ENCODE measurements around the gene TGFBR3L. TPM values are rescaled to one million over a fixed set of nuclear protein-coding genes. Genes with fewer than 3 reads are reported as not detected.

The TGFBR3L gene
- total and polyA plus RNA-seq, 2 of the 13 experiments (the other 11 are each of a cell fraction or from before 2014, with no cell fraction given) = 0.20 to 1.0 TPM

DNA sequence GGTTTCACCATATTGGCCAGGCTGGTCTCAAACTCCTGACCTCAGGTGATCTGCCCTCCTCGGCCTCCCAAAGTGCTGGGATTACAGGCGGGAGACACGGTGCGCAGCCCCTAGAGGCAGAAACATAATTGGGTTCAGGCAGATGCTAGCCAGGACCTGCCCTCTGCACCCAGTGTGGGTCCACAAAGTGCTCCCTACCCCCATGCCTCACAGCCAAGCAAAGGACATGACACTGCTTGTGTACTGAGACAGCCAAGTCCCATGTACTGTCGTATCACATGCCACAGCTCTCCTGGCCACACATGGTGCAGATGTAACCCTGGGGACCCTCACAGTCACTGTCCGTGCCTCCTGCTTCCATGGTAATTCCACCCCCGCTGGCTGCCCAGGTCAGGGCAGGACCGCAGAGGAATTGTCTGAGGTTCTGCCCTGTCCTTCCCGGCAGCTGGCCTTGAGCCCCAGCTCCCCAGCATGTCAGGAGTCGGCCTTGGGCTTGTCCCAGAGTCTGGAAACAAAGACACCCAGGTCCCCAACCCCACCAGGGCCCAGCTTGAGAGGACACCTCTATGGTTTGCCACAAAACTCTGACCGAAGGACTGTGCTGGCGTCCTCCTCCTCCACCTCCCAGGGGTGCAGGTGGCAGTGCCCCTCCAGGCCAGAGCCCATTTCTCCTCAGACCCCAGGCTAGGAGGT is 48.1 kb upstream of the TGFBR3L start (continued):
- TF ChIP-seq, protein P1, sequence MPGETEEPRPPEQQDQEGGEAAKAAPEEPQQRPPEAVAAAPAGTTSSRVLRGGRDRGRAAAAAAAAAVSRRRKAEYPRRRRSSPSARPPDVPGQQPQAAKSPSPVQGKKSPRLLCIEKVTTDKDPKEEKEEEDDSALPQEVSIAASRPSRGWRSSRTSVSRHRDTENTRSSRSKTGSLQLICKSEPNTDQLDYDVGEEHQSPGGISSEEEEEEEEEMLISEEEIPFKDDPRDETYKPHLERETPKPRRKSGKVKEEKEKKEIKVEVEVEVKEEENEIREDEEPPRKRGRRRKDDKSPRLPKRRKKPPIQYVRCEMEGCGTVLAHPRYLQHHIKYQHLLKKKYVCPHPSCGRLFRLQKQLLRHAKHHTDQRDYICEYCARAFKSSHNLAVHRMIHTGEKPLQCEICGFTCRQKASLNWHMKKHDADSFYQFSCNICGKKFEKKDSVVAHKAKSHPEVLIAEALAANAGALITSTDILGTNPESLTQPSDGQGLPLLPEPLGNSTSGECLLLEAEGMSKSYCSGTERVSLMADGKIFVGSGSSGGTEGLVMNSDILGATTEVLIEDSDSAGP (CRISPR knock-in tag; IDR thresholded peaks at IDR 0.05; ENCODE audit: borderline replicate concordance) = no peak
- no peak for TF ChIP-seq ZNF317 (CRISPR knock-in tag; IDR thresholded peaks at IDR 0.05)
- TF ChIP-seq SRSF1 (optimal IDR thresholded peaks at IDR 0.05; ENCODE audit: low read depth, low read length) = no peak
- TF ChIP-seq, protein P2, sequence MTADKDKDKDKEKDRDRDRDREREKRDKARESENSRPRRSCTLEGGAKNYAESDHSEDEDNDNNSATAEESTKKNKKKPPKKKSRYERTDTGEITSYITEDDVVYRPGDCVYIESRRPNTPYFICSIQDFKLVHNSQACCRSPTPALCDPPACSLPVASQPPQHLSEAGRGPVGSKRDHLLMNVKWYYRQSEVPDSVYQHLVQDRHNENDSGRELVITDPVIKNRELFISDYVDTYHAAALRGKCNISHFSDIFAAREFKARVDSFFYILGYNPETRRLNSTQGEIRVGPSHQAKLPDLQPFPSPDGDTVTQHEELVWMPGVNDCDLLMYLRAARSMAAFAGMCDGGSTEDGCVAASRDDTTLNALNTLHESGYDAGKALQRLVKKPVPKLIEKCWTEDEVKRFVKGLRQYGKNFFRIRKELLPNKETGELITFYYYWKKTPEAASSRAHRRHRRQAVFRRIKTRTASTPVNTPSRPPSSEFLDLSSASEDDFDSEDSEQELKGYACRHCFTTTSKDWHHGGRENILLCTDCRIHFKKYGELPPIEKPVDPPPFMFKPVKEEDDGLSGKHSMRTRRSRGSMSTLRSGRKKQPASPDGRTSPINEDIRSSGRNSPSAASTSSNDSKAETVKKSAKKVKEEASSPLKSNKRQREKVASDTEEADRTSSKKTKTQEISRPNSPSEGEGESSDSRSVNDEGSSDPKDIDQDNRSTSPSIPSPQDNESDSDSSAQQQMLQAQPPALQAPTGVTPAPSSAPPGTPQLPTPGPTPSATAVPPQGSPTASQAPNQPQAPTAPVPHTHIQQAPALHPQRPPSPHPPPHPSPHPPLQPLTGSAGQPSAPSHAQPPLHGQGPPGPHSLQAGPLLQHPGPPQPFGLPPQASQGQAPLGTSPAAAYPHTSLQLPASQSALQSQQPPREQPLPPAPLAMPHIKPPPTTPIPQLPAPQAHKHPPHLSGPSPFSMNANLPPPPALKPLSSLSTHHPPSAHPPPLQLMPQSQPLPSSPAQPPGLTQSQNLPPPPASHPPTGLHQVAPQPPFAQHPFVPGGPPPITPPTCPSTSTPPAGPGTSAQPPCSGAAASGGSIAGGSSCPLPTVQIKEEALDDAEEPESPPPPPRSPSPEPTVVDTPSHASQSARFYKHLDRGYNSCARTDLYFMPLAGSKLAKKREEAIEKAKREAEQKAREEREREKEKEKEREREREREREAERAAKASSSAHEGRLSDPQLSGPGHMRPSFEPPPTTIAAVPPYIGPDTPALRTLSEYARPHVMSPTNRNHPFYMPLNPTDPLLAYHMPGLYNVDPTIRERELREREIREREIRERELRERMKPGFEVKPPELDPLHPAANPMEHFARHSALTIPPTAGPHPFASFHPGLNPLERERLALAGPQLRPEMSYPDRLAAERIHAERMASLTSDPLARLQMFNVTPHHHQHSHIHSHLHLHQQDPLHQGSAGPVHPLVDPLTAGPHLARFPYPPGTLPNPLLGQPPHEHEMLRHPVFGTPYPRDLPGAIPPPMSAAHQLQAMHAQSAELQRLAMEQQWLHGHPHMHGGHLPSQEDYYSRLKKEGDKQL (CRISPR knock-in tag; IDR thresholded peaks at IDR 0.05; ENCODE audit: low read depth) = no peak
- no peak for TF ChIP-seq ZNF24 (IDR thresholded peaks at IDR 0.05)
- TF ChIP-seq, protein P3, sequence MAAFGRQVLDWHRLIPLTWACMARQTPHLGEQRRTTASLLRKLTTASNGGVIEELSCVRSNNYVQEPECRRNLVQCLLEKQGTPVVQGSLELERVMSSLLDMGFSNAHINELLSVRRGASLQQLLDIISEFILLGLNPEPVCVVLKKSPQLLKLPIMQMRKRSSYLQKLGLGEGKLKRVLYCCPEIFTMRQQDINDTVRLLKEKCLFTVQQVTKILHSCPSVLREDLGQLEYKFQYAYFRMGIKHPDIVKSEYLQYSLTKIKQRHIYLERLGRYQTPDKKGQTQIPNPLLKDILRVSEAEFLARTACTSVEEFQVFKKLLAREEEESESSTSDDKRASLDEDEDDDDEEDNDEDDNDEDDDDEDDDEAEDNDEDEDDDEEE (CRISPR knock-in tag; IDR thresholded peaks at IDR 0.05) = no peak
- no peak for TF ChIP-seq MBD4 (IDR thresholded peaks at IDR 0.05; ENCODE audit: borderline replicate concordance, low read length)
- TF ChIP-seq, protein P4, sequence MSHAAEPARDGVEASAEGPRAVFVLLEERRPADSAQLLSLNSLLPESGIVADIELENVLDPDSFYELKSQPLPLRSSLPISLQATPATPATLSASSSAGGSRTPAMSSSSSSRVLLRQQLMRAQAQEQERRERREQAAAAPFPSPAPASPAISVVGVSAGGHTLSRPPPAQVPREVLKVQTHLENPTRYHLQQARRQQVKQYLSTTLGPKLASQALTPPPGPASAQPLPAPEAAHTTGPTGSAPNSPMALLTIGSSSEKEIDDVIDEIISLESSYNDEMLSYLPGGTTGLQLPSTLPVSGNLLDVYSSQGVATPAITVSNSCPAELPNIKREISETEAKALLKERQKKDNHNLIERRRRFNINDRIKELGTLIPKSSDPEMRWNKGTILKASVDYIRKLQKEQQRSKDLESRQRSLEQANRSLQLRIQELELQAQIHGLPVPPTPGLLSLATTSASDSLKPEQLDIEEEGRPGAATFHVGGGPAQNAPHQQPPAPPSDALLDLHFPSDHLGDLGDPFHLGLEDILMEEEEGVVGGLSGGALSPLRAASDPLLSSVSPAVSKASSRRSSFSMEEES (CRISPR knock-in tag; IDR thresholded peaks at IDR 0.05) = no peak
- TF ChIP-seq KDM1A (CRISPR knock-in tag; IDR thresholded peaks at IDR 0.05) = no peak
- TF ChIP-seq SMAD1 (CRISPR knock-in tag; IDR thresholded peaks at IDR 0.05; ENCODE audit: borderline replicate concordance, low read depth) = no peak
- TF ChIP-seq, protein P5, sequence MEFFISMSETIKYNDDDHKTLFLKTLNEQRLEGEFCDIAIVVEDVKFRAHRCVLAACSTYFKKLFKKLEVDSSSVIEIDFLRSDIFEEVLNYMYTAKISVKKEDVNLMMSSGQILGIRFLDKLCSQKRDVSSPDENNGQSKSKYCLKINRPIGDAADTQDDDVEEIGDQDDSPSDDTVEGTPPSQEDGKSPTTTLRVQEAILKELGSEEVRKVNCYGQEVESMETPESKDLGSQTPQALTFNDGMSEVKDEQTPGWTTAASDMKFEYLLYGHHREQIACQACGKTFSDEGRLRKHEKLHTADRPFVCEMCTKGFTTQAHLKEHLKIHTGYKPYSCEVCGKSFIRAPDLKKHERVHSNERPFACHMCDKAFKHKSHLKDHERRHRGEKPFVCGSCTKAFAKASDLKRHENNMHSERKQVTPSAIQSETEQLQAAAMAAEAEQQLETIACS (CRISPR knock-in tag; IDR thresholded peaks at IDR 0.05) = no peak
- TF ChIP-seq CEBPG (CRISPR knock-in tag; IDR thresholded peaks at IDR 0.05) = no peak
- no peak for TF ChIP-seq ZSCAN25 (CRISPR knock-in tag; IDR thresholded peaks at IDR 0.05)
- no peak for TF ChIP-seq PHF5A (CRISPR knock-in tag; IDR thresholded peaks at IDR 0.05; ENCODE audit: low read depth, unreplicated experiment)
- no peak for TF ChIP-seq RNF2 (conservative IDR thresholded peaks at IDR 0.05; ENCODE audit: low read depth)
- TF ChIP-seq, protein P6, sequence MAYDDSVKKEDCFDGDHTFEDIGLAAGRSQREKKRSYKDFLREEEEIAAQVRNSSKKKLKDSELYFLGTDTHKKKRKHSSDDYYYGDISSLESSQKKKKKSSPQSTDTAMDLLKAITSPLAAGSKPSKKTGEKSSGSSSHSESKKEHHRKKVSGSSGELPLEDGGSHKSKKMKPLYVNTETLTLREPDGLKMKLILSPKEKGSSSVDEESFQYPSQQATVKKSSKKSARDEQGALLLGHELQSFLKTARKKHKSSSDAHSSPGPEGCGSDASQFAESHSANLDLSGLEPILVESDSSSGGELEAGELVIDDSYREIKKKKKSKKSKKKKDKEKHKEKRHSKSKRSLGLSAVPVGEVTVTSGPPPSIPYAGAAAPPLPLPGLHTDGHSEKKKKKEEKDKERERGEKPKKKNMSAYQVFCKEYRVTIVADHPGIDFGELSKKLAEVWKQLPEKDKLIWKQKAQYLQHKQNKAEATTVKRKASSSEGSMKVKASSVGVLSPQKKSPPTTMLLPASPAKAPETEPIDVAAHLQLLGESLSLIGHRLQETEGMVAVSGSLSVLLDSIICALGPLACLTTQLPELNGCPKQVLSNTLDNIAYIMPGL (CRISPR knock-in tag; IDR thresholded peaks at IDR 0.05; ENCODE audit: borderline replicate concordance in 1 of 2, low read depth in 1 of 2) = 0 out of 4 replicates have a peak, but pooled peaks of 1 of the 2 experiments have one; percentile 37

Data from HepG2 (cell line).